Right cardiac atrium (tissue), 5 donors: ENCODE results near the gene AKR1A1. TPM values are rescaled to one million over a fixed set of nuclear protein-coding genes. Genes with fewer than 3 reads are reported as not detected.
A peak's percentile ranks its signal among the peaks of the same experiment; 100 is the strongest.
"Not testable (repeated sequence)": the region's sequence is repeated elsewhere in the genome, so short reads cannot be mapped to it uniquely, and the experiment has no call there.

ENCODE experiments used
- ATAC-seq, 2 donors: fragments of 200-7000 bp; cut with Tn5 transposase; one replicate each; pipeline versions ENCODE4 v1.8.0 to v1.9.1; 2020; ENCODE audit warnings: moderate library complexity in 2 of 2, mild to moderate bottlenecking in 1 of 2
- DNase-seq, 3 donors: peaks; one replicate each; pipeline ENCODE4 v3.0.0-alpha.2; 2020
- H3K27ac ChIP-seq: one replicate; pipeline ENCODE4 v1.5.1; 2013; ENCODE audit warnings: mild to moderate bottlenecking, low read length, control low read depth, moderate library complexity
- H3K27me3 ChIP-seq: one replicate; pipeline ENCODE4 v1.6.1; 2013; ENCODE audit not compliant: control insufficient read depth, insufficient read depth
- H3K4me1 ChIP-seq: one replicate; pipeline ENCODE4 v1.6.1; 2013; ENCODE audit warnings: low read length; ENCODE audit not compliant: control insufficient read depth, insufficient read depth
- H3K4me3 ChIP-seq: one replicate; pipeline ENCODE4 v1.5.1; 2013; ENCODE audit warnings: low read length, control low read depth
- H3K9me3 ChIP-seq: one replicate; pipeline ENCODE4 v1.6.1; 2013; ENCODE audit warnings: low read length; ENCODE audit not compliant: control insufficient read depth
- WGBS: extraction: QIAGEN DNeasy Blood & Tissue Kit; methylation state at CpG from one replicate; pipeline ENCODE4 v1.1.7; 2013; 5-methylcytosine and 5-hydroxymethylcytosine counted together
- intact Hi-C, 4 donors: fragments of 100-400 bp; cut with DNase I; formaldehyde crosslinking; loops; one replicate each; pipeline versions ENCODE4 v1.11.0 to v1.14.0; 2022 to 2023
- polyA plus RNA-seq: library from polyadenylated mRNA; stranded (reverse); fragments of 200-250 nt; gene quantifications from one replicate; pipeline ENCODE4 v1.2.3, GENCODE V29; 2013
- total RNA-seq, 4 donors: library from RNA; stranded (reverse); fragmentation: NEBNext Ultra II Directional; extraction: Animal tissue kit (Norgen Biotek cat#: 25700); gene quantifications; one replicate each; pipeline ENCODE4 v1.2.1, GENCODE V29; 2021
- donor health status: healthy with polysubstance abuse.
- donor health status: DM: no; HTN: yes; CAD: no.
- donor health status: DM: no; HTN: no; CAD: no.
- donor health status: DM: no; HTN: yes; CAD: no; lungs with severe emphysema.
- donor health status: DM: yes; HTN: yes; CAD: no.

The AKR1A1 gene
- total and polyA plus RNA-seq, 5 donors: 67.3 to 106 (median 88.1) TPM

GRCh38 chr1:45512641-45513054 is 38.0 kb upstream of the AKR1A1 start:
- H3K4me1 ChIP-seq: no peaks in the 10 kb centered on the region
- intact Hi-C loops: loop anchor here in 2 of 4 donors (5.0 to 10.0 kb wide), 3 partner anchors 45 to 60 kb away; no protein-coding TSS in a partner anchor

DNA sequence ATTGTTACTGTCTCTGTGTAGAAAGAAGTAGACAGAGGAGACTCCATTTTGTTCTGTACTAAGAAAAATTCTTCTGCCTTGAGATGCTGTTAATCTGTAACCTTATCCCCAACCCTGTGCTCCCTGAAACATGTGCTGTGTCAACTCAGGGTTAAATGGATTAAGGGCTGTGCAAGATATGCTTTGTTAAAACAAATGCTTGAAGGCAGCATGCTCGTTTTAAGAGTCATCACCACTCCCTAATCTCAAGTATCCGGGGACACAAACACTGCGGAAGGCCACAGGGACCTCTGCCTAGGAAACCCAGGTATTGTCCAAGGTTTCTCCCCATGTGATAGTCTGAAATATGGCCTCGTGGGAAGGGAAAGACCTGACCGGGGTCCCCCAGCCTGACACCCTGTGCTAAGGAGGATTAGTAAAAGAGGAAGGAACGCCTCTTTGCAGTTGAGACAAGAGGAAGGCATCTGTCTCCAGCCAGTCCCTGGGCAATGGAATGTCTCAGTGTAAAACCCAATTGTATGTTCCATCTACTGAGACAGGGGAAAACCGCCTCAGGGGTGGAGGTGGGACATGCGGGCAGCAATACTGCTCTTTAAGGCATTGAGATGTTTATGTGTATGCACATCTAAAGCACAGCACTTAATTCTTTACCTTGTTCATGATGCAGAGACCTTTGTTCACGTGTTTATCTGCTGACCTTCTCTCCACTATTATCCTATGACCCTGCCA is 36.9 kb upstream of the AKR1A1 start:
- H3K9me3 ChIP-seq, H3K4me3 ChIP-seq, ATAC-seq, DNase-seq, H3K4me1 ChIP-seq, H3K27me3 ChIP-seq: not testable (repeated sequence)
- intact Hi-C loops: loop anchor here in 2 of 4 donors (5.0 to 10.0 kb wide), 3 partner anchors 44 to 59 kb away; no protein-coding TSS in a partner anchor
- H3K27ac ChIP-seq: peak overlapping the region; percentile 13
- WGBS: 66% methylated on average over 9 of the region's 9 CpGs

More at GRCh38 chr1:45512641-45513054, 38.0 kb upstream of the AKR1A1 start:
- H3K4me3 ChIP-seq: no peak overlapping the region
- H3K27me3 ChIP-seq: no peaks in the 10 kb centered on the region
- peak; percentile 44 to 55 for ATAC-seq
- H3K27ac ChIP-seq: no peak overlapping the region
- peak in 2 of 3 donors; percentile 51 to 67 for DNase-seq
- H3K9me3 ChIP-seq: no peaks in the 10 kb centered on the region
- 97% methylated on average over 1 of the region's 1 CpG for WGBS

- H3K27ac ChIP-seq: no peak overlapping the region
Observed at GRCh38 chr1:45516036-45516435, 34.6 kb upstream of the AKR1A1 start.

GRCh38 chr1:45516465-45516864 is 34.2 kb upstream of the AKR1A1 start:
- no peak for ATAC-seq
- H3K4me1 ChIP-seq: no peaks in the 10 kb centered on the region
- H3K9me3 ChIP-seq: no peaks in the 10 kb centered on the region
- intact Hi-C loops: loop anchor here in 2 of 4 donors (5.0 to 10.0 kb wide), 2 partner anchors 48 to 56 kb away; no protein-coding TSS in a partner anchor
- no peak overlapping the region for H3K27ac ChIP-seq
- DNase-seq: peak in 1 of 3 donors; percentile 41
- WGBS: 80% methylated on average over 4 of the region's 4 CpGs
- H3K27me3 ChIP-seq: no peaks in the 10 kb centered on the region
- H3K4me3 ChIP-seq: no peak overlapping the region

More at GRCh38 chr1:45516036-45516435, 34.6 kb upstream of the AKR1A1 start:
- intact Hi-C loops: loop anchor here in 2 of 4 donors (5.0 to 10.0 kb wide), 2 partner anchors 49 to 56 kb away; no protein-coding TSS in a partner anchor
- 37% methylated on average over 3 of the region's 3 CpGs for WGBS
- no peaks in the 10 kb centered on the region for H3K27me3 ChIP-seq
- H3K4me1 ChIP-seq: no peaks in the 10 kb centered on the region
- DNase-seq (no peak), ATAC-seq (no peak)
- no peaks in the 10 kb centered on the region for H3K9me3 ChIP-seq
- no peak overlapping the region for H3K4me3 ChIP-seq

- H3K9me3 ChIP-seq, H3K4me1 ChIP-seq, ATAC-seq, H3K27ac ChIP-seq, H3K27me3 ChIP-seq, H3K4me3 ChIP-seq: not testable (repeated sequence)
- WGBS: 84% methylated on average over 4 of the region's 4 CpGs
- peak in 1 of 3 donors; percentile 20 for DNase-seq
- intact Hi-C loops: loop anchor here in 2 of 4 donors (5.0 to 10.0 kb wide), 2 partner anchors 46 to 54 kb away; no protein-coding TSS in a partner anchor
Observed at GRCh38 chr1:45518366-45518765, 32.3 kb upstream of the AKR1A1 start.

DNA sequence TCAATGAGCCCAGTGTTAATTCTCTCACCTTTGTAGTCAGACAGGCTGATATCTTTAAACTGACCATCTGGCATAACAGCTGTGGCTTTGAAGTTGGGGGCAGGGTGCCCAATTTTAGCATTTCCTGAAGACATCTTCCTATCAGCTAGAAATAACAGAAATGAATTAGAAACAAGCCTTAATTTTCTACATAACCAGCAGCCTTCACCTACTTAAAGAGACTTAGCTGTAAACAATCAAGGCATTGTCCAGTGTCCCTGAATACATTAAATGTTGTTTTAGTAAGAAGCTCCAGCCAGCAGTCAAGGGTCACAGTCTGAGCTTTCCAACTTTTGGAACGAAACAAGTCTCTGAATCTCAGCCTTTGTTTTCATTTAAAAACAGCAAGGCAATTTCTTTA is 31.7 kb upstream of the AKR1A1 start:
- Histone ChIP-seq H3K27ac (no peak overlapping the region), H3K9me3 (no peaks in the 10 kb centered on the region), H3K27me3 (no peaks in the 10 kb centered on the region), H3K4me3 (peak overlapping the region; percentile 5), H3K4me1 (no peaks in the 10 kb centered on the region)
- DNase-seq (no peak), ATAC-seq (no peak)
- intact Hi-C loops: loop anchor here in 2 of 4 donors (5.0 to 10.0 kb wide), 2 partner anchors 46 to 53 kb away; no protein-coding TSS in a partner anchor
- WGBS: 3% methylated on average over 1 of the region's 1 CpG

DNA sequence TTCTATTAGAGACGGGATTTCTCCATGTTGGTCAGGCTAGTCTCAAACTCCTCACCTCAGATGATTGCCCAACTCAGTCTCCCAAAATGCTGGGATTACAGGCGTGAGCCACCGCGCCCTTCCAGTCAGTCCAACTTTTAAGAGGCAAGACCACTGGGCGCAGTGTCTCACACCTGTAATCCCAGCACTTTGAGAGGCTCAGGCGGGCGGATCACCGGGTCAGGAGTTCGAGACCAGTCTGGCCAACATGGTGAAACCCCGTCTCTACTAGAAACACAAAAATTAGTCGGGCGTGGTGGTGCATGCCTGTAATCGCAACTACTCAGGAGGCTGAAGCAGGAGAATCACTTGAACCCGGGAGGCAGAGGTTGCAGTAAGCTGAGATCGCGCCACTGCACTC is 30.9 kb upstream of the AKR1A1 start:
- WGBS: 76% methylated on average over 16 of the region's 16 CpGs
- H3K27me3 ChIP-seq, H3K4me1 ChIP-seq, H3K9me3 ChIP-seq, H3K4me3 ChIP-seq, ATAC-seq, DNase-seq, H3K27ac ChIP-seq: not testable (repeated sequence)
- intact Hi-C loops: loop anchor here in 2 of 4 donors (5.0 to 10.0 kb wide), 2 partner anchors 45 to 53 kb away; no protein-coding TSS in a partner anchor

GRCh38 chr1:45521413-45522323 is 29.0 kb upstream of the AKR1A1 start, which contains the start of gene PRDX1:
Gene PRDX1 (minus strand): TSS chr1:45521884. CDS start chr1:45519043, 2,841 bp downstream.
- under 1% methylated on average over 72 of the region's 72 CpGs for whole genome bisulfite sequencing
- ATAC-seq: peak; percentile 97
- Histone ChIP-seq H3K27me3 (no peaks in the 10 kb centered on the region), H3K27ac (peak within 1 kb of the TSS; percentile 99), H3K9me3 (no peaks in the 10 kb centered on the region), H3K4me1 (no peaks in the 10 kb centered on the region), H3K4me3 (peak within 1 kb of the TSS; percentile 65)
- intact Hi-C loops: no loop called here
- DNase-seq: peak; percentile 98 to 99 (median 98)

DNA sequence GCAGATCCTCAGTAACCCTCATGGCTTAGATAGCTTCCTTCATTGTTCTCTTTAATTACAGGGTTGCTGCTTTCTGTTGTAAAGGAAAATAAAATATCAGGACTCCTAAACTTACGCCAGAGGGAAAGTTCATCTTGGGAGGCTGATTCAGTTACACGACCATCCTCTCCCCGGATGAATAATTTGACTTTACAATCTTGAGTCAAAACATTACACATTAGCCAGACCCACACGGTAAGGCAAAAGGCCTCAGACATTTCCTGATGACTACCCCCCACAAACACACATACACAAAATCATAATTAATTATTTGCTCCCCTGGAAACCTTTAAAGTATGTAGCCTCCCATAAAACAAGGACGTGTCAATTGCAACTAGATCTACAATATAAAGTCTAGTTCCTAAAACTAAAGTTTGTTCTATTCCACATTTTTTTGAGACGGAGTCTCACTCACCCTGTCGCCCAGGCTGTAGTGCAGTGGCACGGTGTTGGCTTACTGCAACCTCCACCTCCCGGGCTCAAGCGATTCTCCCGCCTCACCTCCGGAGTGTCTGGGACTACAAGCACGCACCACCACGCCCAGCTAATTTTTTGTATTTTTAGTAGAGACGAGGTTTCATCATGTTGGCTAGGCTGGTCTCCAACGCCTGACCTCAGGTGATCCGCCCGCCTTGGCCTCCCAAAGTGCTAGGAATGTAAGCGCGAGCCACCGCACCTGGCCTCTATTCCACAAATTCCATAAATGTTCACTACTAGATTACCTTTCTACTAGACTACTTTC is 28.1 kb upstream of the AKR1A1 start:
- intact Hi-C loops: no loop called here
- WGBS: 80% methylated on average over 21 of the region's 21 CpGs
- Histone ChIP-seq H3K4me3 (peak overlapping the region; percentile 65), H3K4me1 (no peaks in the 10 kb centered on the region), H3K27ac (peak overlapping the region; percentile 99), H3K9me3 (no peaks in the 10 kb centered on the region), H3K27me3 (no peaks in the 10 kb centered on the region)
- ATAC-seq (no peak), DNase-seq (no peak)

DNA sequence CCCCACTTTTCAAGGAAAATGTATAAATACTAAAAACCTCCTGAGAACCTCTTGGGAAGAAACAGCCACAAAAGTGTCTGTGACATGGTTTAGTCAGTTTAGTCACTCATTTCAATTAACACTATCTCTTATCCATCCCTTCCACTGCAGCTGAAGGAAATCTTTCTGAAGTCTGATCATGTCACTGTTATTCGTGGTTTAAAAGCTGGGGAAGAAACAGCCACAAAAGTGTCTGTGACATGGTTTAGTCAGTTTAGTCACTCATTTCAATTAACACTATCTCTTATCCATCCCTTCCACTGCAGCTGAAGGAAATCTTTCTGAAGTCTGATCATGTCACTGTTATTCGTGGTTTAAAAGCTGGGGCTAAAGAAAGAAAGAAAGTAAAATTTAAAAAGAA is 27.1 kb upstream of the AKR1A1 start:
- intact Hi-C loops, ATAC-seq, H3K9me3 ChIP-seq, DNase-seq, H3K4me3 ChIP-seq, H3K27me3 ChIP-seq, H3K4me1 ChIP-seq, H3K27ac ChIP-seq: not testable (repeated sequence)
- WGBS: 47% methylated on average over 2 of the region's 2 CpGs
